WTC11 (cell line): ENCODE measurements around the gene PAXIP1. TPM values are rescaled to one million over a fixed set of nuclear protein-coding genes. Genes with fewer than 3 reads are reported as not detected.

Experiments
- ATAC-seq: fragments of 200-7000 bp; cut with Tn5 transposase; 2 replicates; pipeline ENCODE4 v1.10.0; 2021; ENCODE audit warnings: mild to moderate bottlenecking, moderate library complexity
- CTCF ChIA-PET: fragments of 300-600 bp; sonication (Branson Sonifier 250); formaldehyde crosslinking; loops from one replicate; lab custom pipeline; 2021; ENCODE audit warnings: antibody characterized with exemption; lab: Charles Lee
- POLR2A ChIA-PET: fragments of 350-600 bp; sonication (Branson Sonifier 250); formaldehyde crosslinking; loops from one replicate; lab custom pipeline; 2021; ENCODE audit warnings: antibody characterized with exemption; lab: Charles Lee
- DNase-seq: peaks from one replicate; pipeline ENCODE4 v3.0.0; 2021; ENCODE audit warnings: low spot score
- H3K27ac Mint-ChIP-seq: 2 replicates; pipeline ENCODE4 v1.8.0; 2021; ENCODE audit warnings: mixed read lengths
- H3K27me3 Mint-ChIP-seq: 2 replicates; pipeline ENCODE4 v1.8.0; 2021; ENCODE audit warnings: low read depth, mild to moderate bottlenecking, moderate library complexity, mixed read lengths
- H3K36me3 Mint-ChIP-seq: 2 replicates; pipeline ENCODE4 v1.8.0; 2021; ENCODE audit warnings: mixed read lengths
- H3K4me1 Mint-ChIP-seq: 2 replicates; pipeline ENCODE4 v1.8.0; 2022; ENCODE audit warnings: mixed read lengths
- H3K4me3 Mint-ChIP-seq: 2 replicates; pipeline ENCODE4 v1.8.0; 2021; ENCODE audit warnings: mild to moderate bottlenecking, moderate library complexity, mixed read lengths
- H3K9me3 Mint-ChIP-seq: 2 replicates; pipeline ENCODE4 v1.8.0; 2021; ENCODE audit warnings: mixed read lengths
- AFF4 ChIP-seq: sonication (generic); formaldehyde crosslinking; IDR thresholded peaks from 2 replicates; pipeline ENCODE4 v1.8.1; 2023; ENCODE audit warnings: mild to moderate bottlenecking, missing genetic modification reagents, borderline replicate concordance
- ATF1 ChIP-seq: sonication (generic); formaldehyde crosslinking; IDR thresholded peaks from 2 replicates; pipeline ENCODE4 v1.8.1; 2023; ENCODE audit warnings: mild to moderate bottlenecking, moderate library complexity, missing genetic modification reagents
- CBFB ChIP-seq: sonication (generic); formaldehyde crosslinking; IDR thresholded peaks from 2 replicates; pipeline ENCODE4 v1.8.1; 2022; ENCODE audit warnings: mild to moderate bottlenecking, low read depth, missing genetic modification reagents
- CREB1 ChIP-seq: sonication (generic); formaldehyde crosslinking; IDR thresholded peaks from 2 replicates; pipeline ENCODE4 v1.8.0; 2023; ENCODE audit warnings: mild to moderate bottlenecking, missing genetic modification reagents
- JUN ChIP-seq: sonication (generic); formaldehyde crosslinking; IDR thresholded peaks from 2 replicates; pipeline ENCODE4 v1.8.0; 2023; ENCODE audit warnings: mild to moderate bottlenecking, missing genetic modification reagents
- MLX ChIP-seq: sonication (generic); formaldehyde crosslinking; IDR thresholded peaks from 2 replicates; pipeline ENCODE4 v1.8.1; 2023; ENCODE audit warnings: mild to moderate bottlenecking, missing genetic modification reagents, moderate library complexity
- RORB ChIP-seq: fragments of 250-450 bp; sonication (Bioruptor Pico); IDR thresholded peaks from 2 replicates; pipeline ENCODE4 v1.9.0; 2021; ENCODE audit warnings: mild to moderate bottlenecking
- SMAD3 ChIP-seq: sonication (generic); formaldehyde crosslinking; IDR thresholded peaks from 2 replicates; pipeline ENCODE4 v1.8.0; 2022; ENCODE audit warnings: missing genetic modification reagents, mild to moderate bottlenecking, borderline replicate concordance
- ZBTB43 ChIP-seq: sonication (generic); formaldehyde crosslinking; IDR thresholded peaks from 2 replicates; pipeline ENCODE4 v1.8.1; 2023; ENCODE audit warnings: mild to moderate bottlenecking, missing genetic modification reagents
- ZNF416 ChIP-seq: fragments of 250-450 bp; sonication (Bioruptor Pico); IDR thresholded peaks from 2 replicates; pipeline ENCODE4 v1.9.0; 2021; ENCODE audit warnings: mild to moderate bottlenecking, inconsistent platforms
- ZNF423 ChIP-seq: fragments of 250-450 bp; sonication (Bioruptor Pico); IDR thresholded peaks from 2 replicates; pipeline ENCODE4 v2.1.2; 2022; ENCODE audit warnings: mild to moderate bottlenecking, moderate library complexity
- total RNA-seq: library from RNA; stranded (reverse); gene quantifications from 3 replicates; pipeline ENCODE4 v1.2.3, GENCODE V29; 2021
- TF ChIP-seq, protein P1 (sequence below): sonication (generic); formaldehyde crosslinking; IDR thresholded peaks from 2 replicates; pipeline ENCODE4 v1.8.0; 2022; ENCODE audit warnings: mild to moderate bottlenecking, missing genetic modification reagents
- TF ChIP-seq, protein P2 (sequence below): sonication (generic); formaldehyde crosslinking; IDR thresholded peaks from 2 replicates; pipeline ENCODE4 v1.8.0; 2023; ENCODE audit warnings: missing genetic modification reagents, mild to moderate bottlenecking, borderline replicate concordance
- TF ChIP-seq, protein P3 (sequence below): sonication (generic); formaldehyde crosslinking; IDR thresholded peaks from 2 replicates; pipeline ENCODE4 v1.8.0; 2022; ENCODE audit warnings: mild to moderate bottlenecking, missing genetic modification reagents
- TF ChIP-seq, protein P4 (sequence below): sonication (generic); formaldehyde crosslinking; IDR thresholded peaks from 2 replicates; pipeline ENCODE4 v1.8.1; 2022; ENCODE audit warnings: missing genetic modification reagents, borderline replicate concordance
- TF ChIP-seq, protein P5 (sequence below): fragments of 250-450 bp; sonication (Bioruptor Pico); conservative IDR thresholded peaks from 2 replicates; pipeline ENCODE4 v1.9.0; 2021; ENCODE audit warnings: mild to moderate bottlenecking
- TF ChIP-seq, protein P6 (sequence below): sonication (generic); formaldehyde crosslinking; conservative IDR thresholded peaks from 2 replicates; pipeline ENCODE4 v1.8.1; 2022; ENCODE audit warnings: mild to moderate bottlenecking, missing genetic modification reagents
- TF ChIP-seq, protein P7 (sequence below): sonication (generic); formaldehyde crosslinking; IDR thresholded peaks from 2 replicates; pipeline ENCODE4 v1.8.0; 2023; ENCODE audit warnings: mild to moderate bottlenecking, missing genetic modification reagents

The PAXIP1 gene
- total RNA-seq, 1 experiment from 2014 or later, result 34.1 TPM

DNA sequence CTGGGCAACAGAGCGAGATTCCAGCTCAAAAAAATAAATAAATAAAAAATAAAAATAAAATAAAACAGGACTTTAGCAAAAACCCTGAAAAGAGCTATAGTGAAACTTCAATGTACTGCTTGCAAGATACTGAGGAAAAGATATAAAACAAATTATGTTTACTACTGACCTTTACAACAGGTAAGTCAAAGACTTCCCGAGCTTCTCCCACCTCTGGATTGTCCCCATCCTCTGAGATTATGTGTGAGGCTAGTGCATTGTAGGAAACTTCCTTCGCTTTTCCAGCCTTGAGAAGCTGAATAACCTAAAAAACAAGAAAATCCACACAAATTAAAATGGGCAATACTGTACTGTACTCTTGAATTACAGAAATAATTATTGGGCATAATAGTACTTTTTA lies 4.4 kb downstream of the PAXIP1 start:
- Mint-ChIP-seq H3K36me3 (peaks cover 34% of the 10 kb centered on the region), H3K4me3 (no peak overlapping the region), H3K4me1 (peaks cover 32% of the 10 kb centered on the region), H3K27ac (no peak overlapping the region), H3K9me3 (no peaks in the 10 kb centered on the region), H3K27me3 (no peaks in the 10 kb centered on the region)
- no peak for DNase-seq
- CTCF ChIA-PET, result interaction anchor here (0.9 kb wide), 1 partner anchor 12 kb away, joined by 3 read pairs; no protein-coding TSS in a partner anchor
- POLR2A ChIA-PET, result no interaction called here
- no peak for ATAC-seq
- TF ChIP-seq, protein P1, sequence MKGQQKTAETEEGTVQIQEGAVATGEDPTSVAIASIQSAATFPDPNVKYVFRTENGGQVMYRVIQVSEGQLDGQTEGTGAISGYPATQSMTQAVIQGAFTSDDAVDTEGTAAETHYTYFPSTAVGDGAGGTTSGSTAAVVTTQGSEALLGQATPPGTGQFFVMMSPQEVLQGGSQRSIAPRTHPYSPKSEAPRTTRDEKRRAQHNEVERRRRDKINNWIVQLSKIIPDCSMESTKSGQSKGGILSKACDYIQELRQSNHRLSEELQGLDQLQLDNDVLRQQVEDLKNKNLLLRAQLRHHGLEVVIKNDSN (CRISPR knock-in tag), result no peak
- TF ChIP-seq, protein P2, sequence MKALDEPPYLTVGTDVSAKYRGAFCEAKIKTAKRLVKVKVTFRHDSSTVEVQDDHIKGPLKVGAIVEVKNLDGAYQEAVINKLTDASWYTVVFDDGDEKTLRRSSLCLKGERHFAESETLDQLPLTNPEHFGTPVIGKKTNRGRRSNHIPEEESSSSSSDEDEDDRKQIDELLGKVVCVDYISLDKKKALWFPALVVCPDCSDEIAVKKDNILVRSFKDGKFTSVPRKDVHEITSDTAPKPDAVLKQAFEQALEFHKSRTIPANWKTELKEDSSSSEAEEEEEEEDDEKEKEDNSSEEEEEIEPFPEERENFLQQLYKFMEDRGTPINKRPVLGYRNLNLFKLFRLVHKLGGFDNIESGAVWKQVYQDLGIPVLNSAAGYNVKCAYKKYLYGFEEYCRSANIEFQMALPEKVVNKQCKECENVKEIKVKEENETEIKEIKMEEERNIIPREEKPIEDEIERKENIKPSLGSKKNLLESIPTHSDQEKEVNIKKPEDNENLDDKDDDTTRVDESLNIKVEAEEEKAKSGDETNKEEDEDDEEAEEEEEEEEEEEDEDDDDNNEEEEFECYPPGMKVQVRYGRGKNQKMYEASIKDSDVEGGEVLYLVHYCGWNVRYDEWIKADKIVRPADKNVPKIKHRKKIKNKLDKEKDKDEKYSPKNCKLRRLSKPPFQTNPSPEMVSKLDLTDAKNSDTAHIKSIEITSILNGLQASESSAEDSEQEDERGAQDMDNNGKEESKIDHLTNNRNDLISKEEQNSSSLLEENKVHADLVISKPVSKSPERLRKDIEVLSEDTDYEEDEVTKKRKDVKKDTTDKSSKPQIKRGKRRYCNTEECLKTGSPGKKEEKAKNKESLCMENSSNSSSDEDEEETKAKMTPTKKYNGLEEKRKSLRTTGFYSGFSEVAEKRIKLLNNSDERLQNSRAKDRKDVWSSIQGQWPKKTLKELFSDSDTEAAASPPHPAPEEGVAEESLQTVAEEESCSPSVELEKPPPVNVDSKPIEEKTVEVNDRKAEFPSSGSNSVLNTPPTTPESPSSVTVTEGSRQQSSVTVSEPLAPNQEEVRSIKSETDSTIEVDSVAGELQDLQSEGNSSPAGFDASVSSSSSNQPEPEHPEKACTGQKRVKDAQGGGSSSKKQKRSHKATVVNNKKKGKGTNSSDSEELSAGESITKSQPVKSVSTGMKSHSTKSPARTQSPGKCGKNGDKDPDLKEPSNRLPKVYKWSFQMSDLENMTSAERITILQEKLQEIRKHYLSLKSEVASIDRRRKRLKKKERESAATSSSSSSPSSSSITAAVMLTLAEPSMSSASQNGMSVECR (CRISPR knock-in tag), result no peak
- TF ChIP-seq, protein P3, sequence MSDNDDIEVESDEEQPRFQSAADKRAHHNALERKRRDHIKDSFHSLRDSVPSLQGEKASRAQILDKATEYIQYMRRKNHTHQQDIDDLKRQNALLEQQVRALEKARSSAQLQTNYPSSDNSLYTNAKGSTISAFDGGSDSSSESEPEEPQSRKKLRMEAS, result no peak
- TF ChIP-seq, protein P4, sequence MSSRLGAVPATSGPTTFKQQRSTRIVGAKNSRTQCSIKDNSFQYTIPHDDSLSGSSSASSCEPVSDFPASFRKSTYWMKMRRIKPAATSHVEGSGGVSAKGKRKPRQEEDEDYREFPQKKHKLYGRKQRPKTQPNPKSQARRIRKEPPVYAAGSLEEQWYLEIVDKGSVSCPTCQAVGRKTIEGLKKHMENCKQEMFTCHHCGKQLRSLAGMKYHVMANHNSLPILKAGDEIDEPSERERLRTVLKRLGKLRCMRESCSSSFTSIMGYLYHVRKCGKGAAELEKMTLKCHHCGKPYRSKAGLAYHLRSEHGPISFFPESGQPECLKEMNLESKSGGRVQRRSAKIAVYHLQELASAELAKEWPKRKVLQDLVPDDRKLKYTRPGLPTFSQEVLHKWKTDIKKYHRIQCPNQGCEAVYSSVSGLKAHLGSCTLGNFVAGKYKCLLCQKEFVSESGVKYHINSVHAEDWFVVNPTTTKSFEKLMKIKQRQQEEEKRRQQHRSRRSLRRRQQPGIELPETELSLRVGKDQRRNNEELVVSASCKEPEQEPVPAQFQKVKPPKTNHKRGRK, result no peak
- TF ChIP-seq SMAD3 (CRISPR knock-in tag) (no peak), ATF1 (no peak), MLX (no peak), JUN (CRISPR knock-in tag) (no peak), RORB (CRISPR knock-in tag) (no peak), CBFB (no peak), ZNF423 (CRISPR knock-in tag) (no peak), CREB1 (CRISPR knock-in tag) (no peak), ZBTB43 (CRISPR knock-in tag) (no peak), ZNF416 (CRISPR knock-in tag) (no peak), AFF4 (no peak)
- TF ChIP-seq, protein P5, sequence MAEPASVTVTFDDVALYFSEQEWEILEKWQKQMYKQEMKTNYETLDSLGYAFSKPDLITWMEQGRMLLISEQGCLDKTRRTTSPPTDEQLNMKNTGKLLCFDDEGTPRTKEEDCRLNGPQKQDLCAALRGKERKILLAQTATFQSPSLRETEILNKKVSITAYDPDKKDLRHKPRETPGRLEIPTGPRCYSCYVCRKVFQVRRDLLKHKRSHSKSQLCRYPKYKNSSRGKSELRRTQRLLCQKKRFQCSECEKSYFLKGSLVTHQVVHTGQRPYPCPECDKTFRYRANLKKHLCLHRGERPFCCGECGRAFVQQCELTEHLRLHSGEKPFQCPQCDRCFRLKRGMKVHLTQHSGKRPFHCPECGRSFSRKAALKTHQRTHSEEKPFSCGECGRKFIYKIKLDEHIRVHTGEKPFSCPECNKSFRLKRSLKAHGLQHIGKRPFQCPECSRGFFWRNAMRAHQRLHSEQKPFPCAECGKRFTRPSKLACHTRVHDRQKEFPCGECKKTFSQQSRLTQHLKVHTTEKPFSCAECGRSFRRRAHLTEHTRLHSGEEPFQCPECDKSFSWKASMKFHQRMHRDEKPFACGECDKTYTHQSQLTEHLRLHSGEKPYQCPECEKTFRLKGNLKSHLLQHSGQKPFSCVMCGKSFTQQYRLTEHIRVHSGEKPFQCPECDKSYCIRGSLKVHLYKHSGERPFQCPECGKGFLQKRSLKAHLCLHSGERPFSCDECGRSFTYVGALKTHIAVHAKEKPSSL, result no peak
- TF ChIP-seq, protein P6, sequence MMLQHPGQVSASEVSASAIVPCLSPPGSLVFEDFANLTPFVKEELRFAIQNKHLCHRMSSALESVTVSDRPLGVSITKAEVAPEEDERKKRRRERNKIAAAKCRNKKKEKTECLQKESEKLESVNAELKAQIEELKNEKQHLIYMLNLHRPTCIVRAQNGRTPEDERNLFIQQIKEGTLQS (CRISPR knock-in tag), result no peak
- TF ChIP-seq, protein P7, sequence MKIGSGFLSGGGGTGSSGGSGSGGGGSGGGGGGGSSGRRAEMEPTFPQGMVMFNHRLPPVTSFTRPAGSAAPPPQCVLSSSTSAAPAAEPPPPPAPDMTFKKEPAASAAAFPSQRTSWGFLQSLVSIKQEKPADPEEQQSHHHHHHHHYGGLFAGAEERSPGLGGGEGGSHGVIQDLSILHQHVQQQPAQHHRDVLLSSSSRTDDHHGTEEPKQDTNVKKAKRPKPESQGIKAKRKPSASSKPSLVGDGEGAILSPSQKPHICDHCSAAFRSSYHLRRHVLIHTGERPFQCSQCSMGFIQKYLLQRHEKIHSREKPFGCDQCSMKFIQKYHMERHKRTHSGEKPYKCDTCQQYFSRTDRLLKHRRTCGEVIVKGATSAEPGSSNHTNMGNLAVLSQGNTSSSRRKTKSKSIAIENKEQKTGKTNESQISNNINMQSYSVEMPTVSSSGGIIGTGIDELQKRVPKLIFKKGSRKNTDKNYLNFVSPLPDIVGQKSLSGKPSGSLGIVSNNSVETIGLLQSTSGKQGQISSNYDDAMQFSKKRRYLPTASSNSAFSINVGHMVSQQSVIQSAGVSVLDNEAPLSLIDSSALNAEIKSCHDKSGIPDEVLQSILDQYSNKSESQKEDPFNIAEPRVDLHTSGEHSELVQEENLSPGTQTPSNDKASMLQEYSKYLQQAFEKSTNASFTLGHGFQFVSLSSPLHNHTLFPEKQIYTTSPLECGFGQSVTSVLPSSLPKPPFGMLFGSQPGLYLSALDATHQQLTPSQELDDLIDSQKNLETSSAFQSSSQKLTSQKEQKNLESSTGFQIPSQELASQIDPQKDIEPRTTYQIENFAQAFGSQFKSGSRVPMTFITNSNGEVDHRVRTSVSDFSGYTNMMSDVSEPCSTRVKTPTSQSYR (CRISPR knock-in tag), result no peak
